ENCODE measurements around the gene RTL9.

Gene RTL9

DNA sequence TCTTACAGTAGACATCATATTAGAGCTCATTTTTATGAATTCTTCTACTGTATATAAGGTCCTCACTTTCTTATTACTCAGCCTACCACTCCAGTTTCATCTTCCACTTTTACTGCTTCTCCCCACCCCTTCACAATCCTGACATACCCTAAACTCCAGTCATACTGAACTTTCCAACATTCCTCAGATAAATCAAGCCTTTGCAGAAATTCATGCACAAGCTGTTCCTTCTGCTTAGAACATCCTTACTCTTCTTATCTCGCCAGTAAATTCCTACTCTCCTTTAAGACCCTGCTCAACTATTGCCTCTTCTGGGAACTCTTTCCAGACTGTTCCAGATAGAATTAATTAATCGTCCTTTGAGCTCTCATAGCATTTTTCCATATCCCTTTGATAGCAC, 24.8 kb downstream of the RTL9 start:
- H3K36me3 ChIP-seq (ENCODE audit: control insufficient read depth in 4 of 4, insufficient read depth in 4 of 4, low read length in 3 of 4), result no peaks in the 10 kb centered on the region
- no peaks in the 10 kb centered on the region for H3K4me1 ChIP-seq (ENCODE audit: control extremely low read depth in 1 of 4, control insufficient read depth in 4 of 4, insufficient read depth in 4 of 4, low read length in 3 of 4)
- peaks cover 0 to 5% (median 0%) of the 10 kb centered on the region in 5 experiments for H3K27me3 ChIP-seq (replicated peaks in 2 of 5; ENCODE audit: control insufficient read depth in 4 of 5, insufficient read depth in 5 of 5, low read length in 4 of 5)
- H3K4me3 ChIP-seq (ENCODE audit: control insufficient read depth in 1 of 7, extremely low read depth in 1 of 7, insufficient read depth in 4 of 7, low read depth in 2 of 7, low read length in 6 of 7), result no peak overlapping the region
- 56% methylated on average over 2 of the region's 2 CpGs for WGBS (ENCODE audit: insufficient coverage)
- peaks cover 0 to 2% (median 0%) of the 10 kb centered on the region in 5 experiments for H3K9me3 ChIP-seq (ENCODE audit: control extremely low read depth in 1 of 5, control insufficient read depth in 4 of 5, insufficient read depth in 2 of 5, low read depth in 1 of 5, low read length in 4 of 5)
- no peak for DNase-seq
- H3K27ac ChIP-seq (ENCODE audit: insufficient read depth in 1 of 2, low read depth in 1 of 2, low read length in 2 of 2, poor library complexity in 1 of 2, severe bottlenecking in 2 of 2), result no peak overlapping the region
- ChIA-PET POLR2A (no interaction called here), CTCF (interaction anchor here (1.3 kb wide), 1 partner anchor 25 kb away, joined by 5 read pairs; no protein-coding TSS in a partner anchor)

DNA sequence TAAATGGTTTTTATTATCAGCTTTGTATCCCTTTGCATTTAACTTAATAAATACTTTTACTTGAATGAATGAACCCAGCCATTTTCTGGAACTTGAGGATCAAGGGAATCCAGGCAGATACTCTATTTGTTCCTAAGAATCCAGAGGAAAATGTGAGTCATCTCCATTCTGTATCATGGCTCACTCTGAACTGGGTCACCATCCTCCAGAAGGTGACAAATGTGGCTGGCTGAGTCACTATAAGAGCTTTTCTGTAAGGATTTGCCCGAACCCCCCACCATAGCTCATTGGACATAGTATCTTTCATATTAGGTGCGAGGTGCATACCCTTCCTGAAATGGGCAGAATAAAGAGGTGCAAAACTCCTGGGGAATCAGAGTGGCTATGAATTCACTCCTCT, 25.8 kb downstream of the RTL9 start:
- H3K27ac ChIP-seq (ENCODE audit: insufficient read depth in 1 of 2, low read depth in 1 of 2, low read length in 2 of 2, poor library complexity in 1 of 2, severe bottlenecking in 2 of 2), result no peak overlapping the region
- CTCF ChIA-PET, result no interaction called here
- no peaks in the 10 kb centered on the region for H3K36me3 ChIP-seq (ENCODE audit: control insufficient read depth in 4 of 4, insufficient read depth in 4 of 4, low read length in 3 of 4)
- 67% methylated on average over 1 of the region's 2 CpGs for WGBS (ENCODE audit: insufficient coverage)
- H3K9me3 ChIP-seq (ENCODE audit: control extremely low read depth in 1 of 5, control insufficient read depth in 4 of 5, insufficient read depth in 2 of 5, low read depth in 1 of 5, low read length in 4 of 5), result peaks cover 0 to 2% (median 0%) of the 10 kb centered on the region in 5 experiments
- POLR2A ChIA-PET, result no interaction called here
- H3K27me3 ChIP-seq (replicated peaks in 2 of 5; ENCODE audit: control insufficient read depth in 4 of 5, insufficient read depth in 5 of 5, low read length in 4 of 5), result peaks cover 0 to 2% (median 0%) of the 10 kb centered on the region in 5 experiments
- H3K4me1 ChIP-seq (ENCODE audit: control extremely low read depth in 1 of 4, control insufficient read depth in 4 of 4, insufficient read depth in 4 of 4, low read length in 3 of 4), result no peaks in the 10 kb centered on the region
- DNase-seq, result no peak
- no peak overlapping the region for H3K4me3 ChIP-seq (ENCODE audit: control insufficient read depth in 1 of 7, extremely low read depth in 1 of 7, insufficient read depth in 4 of 7, low read depth in 2 of 7, low read length in 6 of 7)

DNA sequence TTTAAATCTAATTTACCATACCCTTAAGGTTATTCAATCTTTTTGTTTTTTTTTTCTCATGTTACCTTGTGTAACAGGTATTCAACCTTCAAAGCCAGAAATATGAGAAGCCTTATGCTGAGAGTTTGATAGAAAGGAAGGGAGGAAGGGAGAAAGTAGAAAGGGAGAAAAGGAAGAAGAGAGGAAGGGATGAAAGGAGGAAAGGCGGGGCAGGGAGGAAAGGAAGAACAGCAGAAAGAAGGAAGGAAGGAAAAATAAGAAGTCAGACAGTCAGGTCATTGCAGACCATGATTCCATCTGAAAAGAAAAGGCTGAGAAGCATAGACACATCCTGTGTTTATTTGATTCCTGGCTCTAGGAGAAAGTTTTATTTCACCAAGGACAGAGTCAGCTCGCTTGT, 30.9 kb downstream of the RTL9 start:
- CTCF ChIA-PET, result interaction anchor here (1.4 kb wide), 1 partner anchor 226 kb away, joined by 3 read pairs; no protein-coding TSS in a partner anchor

DNA sequence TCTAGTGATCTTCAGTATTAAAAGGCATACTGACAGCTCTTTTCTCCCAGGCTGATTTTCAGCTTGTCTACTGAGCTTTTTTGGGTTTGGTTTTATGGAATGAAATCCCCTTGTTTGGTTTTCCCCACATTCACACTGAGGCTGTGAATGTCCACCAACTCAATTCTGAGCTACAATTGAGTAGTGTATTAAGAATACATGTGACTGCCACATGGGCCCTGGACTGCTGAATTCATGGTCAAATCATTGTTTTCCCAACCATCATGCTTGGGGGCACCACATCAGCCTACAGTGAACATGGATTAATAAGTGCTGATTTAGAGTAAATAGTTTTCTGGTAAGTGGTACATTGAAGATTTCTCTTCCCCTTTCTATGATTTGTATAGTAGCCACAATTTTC, 32.4 kb downstream of the RTL9 start:
- no peak for DNase-seq
- Histone ChIP-seq H3K4me1 (ENCODE audit: control extremely low read depth in 1 of 4, control insufficient read depth in 4 of 4, insufficient read depth in 4 of 4, low read length in 3 of 4) (no peaks in the 10 kb centered on the region), H3K27me3 (replicated peaks in 2 of 5; ENCODE audit: control insufficient read depth in 4 of 5, insufficient read depth in 5 of 5, low read length in 4 of 5) (no peaks in the 10 kb centered on the region), H3K4me3 (ENCODE audit: control insufficient read depth in 1 of 7, extremely low read depth in 1 of 7, insufficient read depth in 4 of 7, low read depth in 2 of 7, low read length in 6 of 7) (no peak overlapping the region), H3K27ac (ENCODE audit: insufficient read depth in 1 of 2, low read depth in 1 of 2, low read length in 2 of 2, poor library complexity in 1 of 2, severe bottlenecking in 2 of 2) (no peak overlapping the region), H3K9me3 (ENCODE audit: control extremely low read depth in 1 of 5, control insufficient read depth in 4 of 5, insufficient read depth in 2 of 5, low read depth in 1 of 5, low read length in 4 of 5) (peaks cover 0 to 2% (median 0%) of the 10 kb centered on the region in 5 experiments), H3K36me3 (ENCODE audit: control insufficient read depth in 4 of 4, insufficient read depth in 4 of 4, low read length in 3 of 4) (no peaks in the 10 kb centered on the region)
- POLR2A ChIA-PET, result no interaction called here
- CTCF ChIA-PET, result interaction anchor here (1.1 to 1.4 kb wide), 2 partner anchors 17 to 227 kb away, joined by 3 to 5 read pairs; no protein-coding TSS in a partner anchor

More for the DNA sequence above, 30.9 kb downstream of the RTL9 start:
- Histone ChIP-seq H3K4me1 (ENCODE audit: control extremely low read depth in 1 of 4, control insufficient read depth in 4 of 4, insufficient read depth in 4 of 4, low read length in 3 of 4) (no peaks in the 10 kb centered on the region), H3K27me3 (replicated peaks in 2 of 5; ENCODE audit: control insufficient read depth in 4 of 5, insufficient read depth in 5 of 5, low read length in 4 of 5) (no peaks in the 10 kb centered on the region), H3K36me3 (ENCODE audit: control insufficient read depth in 4 of 4, insufficient read depth in 4 of 4, low read length in 3 of 4) (no peaks in the 10 kb centered on the region), H3K4me3 (ENCODE audit: control insufficient read depth in 1 of 7, extremely low read depth in 1 of 7, insufficient read depth in 4 of 7, low read depth in 2 of 7, low read length in 6 of 7) (no peak overlapping the region), H3K27ac (ENCODE audit: insufficient read depth in 1 of 2, low read depth in 1 of 2, low read length in 2 of 2, poor library complexity in 1 of 2, severe bottlenecking in 2 of 2) (no peak overlapping the region), H3K9me3 (ENCODE audit: control extremely low read depth in 1 of 5, control insufficient read depth in 4 of 5, insufficient read depth in 2 of 5, low read depth in 1 of 5, low read length in 4 of 5) (peaks cover 0 to 2% (median 0%) of the 10 kb centered on the region in 5 experiments)
- no peak for DNase-seq
- WGBS (ENCODE audit: insufficient coverage), result 91% methylated on average over 1 of the region's 2 CpGs
- POLR2A ChIA-PET, result no interaction called here

DNA sequence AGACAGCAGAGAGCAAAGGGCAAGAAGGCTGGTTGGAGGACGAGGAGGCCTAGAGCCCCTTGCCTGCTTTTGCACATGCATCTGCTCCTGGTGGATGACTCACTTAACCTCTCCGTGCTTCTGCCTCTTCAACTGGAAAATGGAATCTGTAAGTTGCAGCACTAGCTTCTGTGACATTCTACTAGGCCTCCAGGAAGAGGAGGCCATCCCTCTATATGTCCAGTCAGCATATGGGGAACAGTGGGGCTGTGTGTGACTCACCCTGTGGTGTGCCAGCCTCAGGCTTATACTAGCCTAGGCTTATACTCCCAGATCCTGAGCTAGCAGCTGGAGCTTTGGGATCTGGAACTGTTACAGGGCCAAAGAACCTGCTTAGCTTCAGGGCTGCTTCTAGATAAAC, 36.0 kb downstream of the RTL9 start:
- CTCF ChIA-PET, result no interaction called here
- Histone ChIP-seq H3K4me1 (ENCODE audit: control extremely low read depth in 1 of 4, control insufficient read depth in 4 of 4, insufficient read depth in 4 of 4, low read length in 3 of 4) (no peaks in the 10 kb centered on the region), H3K4me3 (ENCODE audit: control insufficient read depth in 1 of 7, extremely low read depth in 1 of 7, insufficient read depth in 4 of 7, low read depth in 2 of 7, low read length in 6 of 7) (no peak overlapping the region), H3K36me3 (ENCODE audit: control insufficient read depth in 4 of 4, insufficient read depth in 4 of 4, low read length in 3 of 4) (no peaks in the 10 kb centered on the region), H3K27me3 (replicated peaks in 2 of 5; ENCODE audit: control insufficient read depth in 4 of 5, insufficient read depth in 5 of 5, low read length in 4 of 5) (peaks cover 0 to 12% (median 0%) of the 10 kb centered on the region in 5 experiments), H3K27ac (ENCODE audit: insufficient read depth in 1 of 2, low read depth in 1 of 2, low read length in 2 of 2, poor library complexity in 1 of 2, severe bottlenecking in 2 of 2) (no peak overlapping the region), H3K9me3 (ENCODE audit: control extremely low read depth in 1 of 5, control insufficient read depth in 4 of 5, insufficient read depth in 2 of 5, low read depth in 1 of 5, low read length in 4 of 5) (no peaks in the 10 kb centered on the region)
- DNase-seq, result no peak
- no CpG with 5 or more reads among the region's 2 CpGs for WGBS (ENCODE audit: insufficient coverage)
- POLR2A ChIA-PET, result no interaction called here

DNA sequence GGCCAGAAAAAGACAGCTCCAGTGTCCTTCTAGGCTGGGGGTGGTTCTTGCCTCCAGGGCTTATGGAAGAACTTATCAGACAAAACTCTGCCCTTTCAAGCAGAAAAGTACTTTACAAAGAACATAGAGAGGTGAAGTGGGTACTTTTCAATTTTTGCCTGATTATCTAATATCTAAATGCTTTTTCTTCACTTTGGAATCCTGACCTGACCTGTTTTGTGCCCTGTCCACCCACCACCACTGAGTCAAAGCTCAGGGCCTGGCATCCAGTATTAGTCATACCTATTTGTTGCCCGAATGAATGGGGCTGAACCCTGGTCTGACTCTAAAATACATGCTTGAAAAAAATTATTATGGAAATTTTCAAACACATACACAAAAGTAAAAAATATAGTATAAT, 37.2 kb downstream of the RTL9 start:
- CTCF ChIA-PET, result interaction anchor here (0.8 to 1.0 kb wide), 2 partner anchors 12 to 15 kb away, joined by 3 read pairs; no protein-coding TSS in a partner anchor
- peaks cover 0 to 12% (median 0%) of the 10 kb centered on the region in 5 experiments for H3K27me3 ChIP-seq (replicated peaks in 2 of 5; ENCODE audit: control insufficient read depth in 4 of 5, insufficient read depth in 5 of 5, low read length in 4 of 5)
- no CpG with 5 or more reads among the region's 1 CpG for WGBS (ENCODE audit: insufficient coverage)
- POLR2A ChIA-PET, result no interaction called here
- H3K27ac ChIP-seq (ENCODE audit: insufficient read depth in 1 of 2, low read depth in 1 of 2, low read length in 2 of 2, poor library complexity in 1 of 2, severe bottlenecking in 2 of 2), result no peak overlapping the region
- DNase-seq, result no peak
- no peaks in the 10 kb centered on the region for H3K36me3 ChIP-seq (ENCODE audit: control insufficient read depth in 4 of 4, insufficient read depth in 4 of 4, low read length in 3 of 4)
- no peaks in the 10 kb centered on the region for H3K4me1 ChIP-seq (ENCODE audit: control extremely low read depth in 1 of 4, control insufficient read depth in 4 of 4, insufficient read depth in 4 of 4, low read length in 3 of 4)
- H3K4me3 ChIP-seq (ENCODE audit: control insufficient read depth in 1 of 7, extremely low read depth in 1 of 7, insufficient read depth in 4 of 7, low read depth in 2 of 7, low read length in 6 of 7), result no peak overlapping the region
- H3K9me3 ChIP-seq (ENCODE audit: control extremely low read depth in 1 of 5, control insufficient read depth in 4 of 5, insufficient read depth in 2 of 5, low read depth in 1 of 5, low read length in 4 of 5), result no peaks in the 10 kb centered on the region

DNA sequence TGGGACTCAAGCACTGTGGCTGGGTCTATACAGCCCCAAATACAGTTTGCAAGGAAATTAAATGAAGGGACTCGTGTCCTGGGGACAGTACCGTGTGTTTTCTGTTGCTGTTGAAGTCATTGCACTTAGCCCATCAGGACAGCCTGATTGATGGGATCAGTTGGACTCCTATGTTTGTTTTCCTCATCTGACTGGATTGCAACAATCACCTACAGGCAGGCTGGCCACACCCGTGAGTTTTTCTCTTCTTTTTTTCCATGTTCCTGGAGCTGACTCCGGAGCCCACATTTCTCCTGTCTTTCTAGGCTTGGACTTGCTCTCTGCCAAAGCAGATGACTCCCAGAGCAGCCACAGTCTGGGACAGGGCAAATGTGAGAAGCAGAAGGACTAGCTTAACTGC, 38.1 kb downstream of the RTL9 start:
- CTCF ChIA-PET, result interaction anchor here (0.8 to 1.1 kb wide), 3 partner anchors 11 to 433 kb away, joined by 3 read pairs; no protein-coding TSS in a partner anchor
- no peak for DNase-seq
- WGBS (ENCODE audit: insufficient coverage), result 75% methylated on average over 3 of the region's 4 CpGs
- no peaks in the 10 kb centered on the region for H3K9me3 ChIP-seq (ENCODE audit: control extremely low read depth in 1 of 5, control insufficient read depth in 4 of 5, insufficient read depth in 2 of 5, low read depth in 1 of 5, low read length in 4 of 5)
- H3K36me3 ChIP-seq (ENCODE audit: control insufficient read depth in 4 of 4, insufficient read depth in 4 of 4, low read length in 3 of 4), result no peaks in the 10 kb centered on the region
- no peak overlapping the region for H3K27ac ChIP-seq (ENCODE audit: insufficient read depth in 1 of 2, low read depth in 1 of 2, low read length in 2 of 2, poor library complexity in 1 of 2, severe bottlenecking in 2 of 2)
- H3K4me1 ChIP-seq (ENCODE audit: control extremely low read depth in 1 of 4, control insufficient read depth in 4 of 4, insufficient read depth in 4 of 4, low read length in 3 of 4), result no peaks in the 10 kb centered on the region
- H3K27me3 ChIP-seq (replicated peaks in 2 of 5; ENCODE audit: control insufficient read depth in 4 of 5, insufficient read depth in 5 of 5, low read length in 4 of 5), result peaks cover 0 to 12% (median 0%) of the 10 kb centered on the region in 5 experiments
- no peak overlapping the region for H3K4me3 ChIP-seq (ENCODE audit: control insufficient read depth in 1 of 7, extremely low read depth in 1 of 7, insufficient read depth in 4 of 7, low read depth in 2 of 7, low read length in 6 of 7)
- POLR2A ChIA-PET, result no interaction called here

Data from common myeloid progenitor, CD34-positive (primary cell).